ENCODE data around the gene THBS3. TPM values are rescaled to one million over a fixed set of nuclear protein-coding genes. Genes with fewer than 3 reads are reported as not detected.

THBS3 gene
- total and polyA plus RNA-seq, 2 of the 13 experiments (the other 11 are each of a cell fraction or from before 2014, with no cell fraction given) = 0.86 to 3.6 TPM

GRCh38 chr1:155172732-155173477 is 34.8 kb downstream of the THBS3 start, which contains the start of gene KRTCAP2 (continued):
- TF ChIP-seq SRSF9 (IDR thresholded peaks at IDR 0.05; ENCODE audit: borderline replicate concordance, insufficient read depth, low read depth, low read length, poor library complexity, severe bottlenecking) = no peak
- TF ChIP-seq ZNF790 (CRISPR knock-in tag; IDR thresholded peaks at IDR 0.05; ENCODE audit: borderline replicate concordance) = 0 out of 2 replicates have a peak, but pooled peaks have one; percentile 55
- TF ChIP-seq ZNF749 (CRISPR knock-in tag; IDR thresholded peaks at IDR 0.05; ENCODE audit: borderline replicate concordance) = peak; percentile 29; the same call in 1 of the 2 replicates
- no peak for TF ChIP-seq NR1H2 (CRISPR knock-in tag; IDR thresholded peaks at IDR 0.05; ENCODE audit: borderline replicate concordance, low read depth)
- TF ChIP-seq KDM1A (CRISPR knock-in tag; IDR thresholded peaks at IDR 0.05) = no peak
- TF ChIP-seq CHD2 (IDR thresholded peaks at IDR 0.05; ENCODE audit: low read depth, low read length) = peak; percentile 59; the same call in 1 of the 2 replicates
- TF ChIP-seq NFE2L2 (IDR thresholded peaks at IDR 0.05; ENCODE audit: low read length) = peak; percentile 15; the same call in 1 of the 2 replicates
- no peak; the same call in 1 of the 2 replicates for TF ChIP-seq NR2F2 (IDR thresholded peaks at IDR 0.05; ENCODE audit: borderline replicate concordance, low read depth)
- TF ChIP-seq ESRRA (CRISPR knock-in tag; IDR thresholded peaks at IDR 0.05; ENCODE audit: low read depth) = no peak; the same call in 1 of the 2 replicates
- TF ChIP-seq TBP (CRISPR knock-in tag; IDR thresholded peaks at IDR 0.05) = no peak
- TF ChIP-seq BORCS8-MEF2B (CRISPR knock-in tag; IDR thresholded peaks at IDR 0.05) = no peak; the same call in 1 of the 2 replicates
- no peak for TF ChIP-seq NONO (IDR thresholded peaks at IDR 0.05)
- peak; percentile 92 for TF ChIP-seq NONO (CRISPR knock-in tag; conservative IDR thresholded peaks at IDR 0.05)
- TF ChIP-seq ZNF563 (CRISPR knock-in tag; IDR thresholded peaks at IDR 0.05) = 0 out of 2 replicates have a peak, but pooled peaks have one; percentile 23
- no peak for TF ChIP-seq YEATS4 (CRISPR knock-in tag; IDR thresholded peaks at IDR 0.05; ENCODE audit: borderline replicate concordance)
- TF ChIP-seq ZNF510 (CRISPR knock-in tag; IDR thresholded peaks at IDR 0.05; ENCODE audit: low read depth) = no peak
- no peak for TF ChIP-seq THAP8 (CRISPR knock-in tag; IDR thresholded peaks at IDR 0.05; ENCODE audit: borderline replicate concordance)
- no peak for TF ChIP-seq SMC3 (IDR thresholded peaks at IDR 0.05; ENCODE audit: low read length)
- TF ChIP-seq POGZ (CRISPR knock-in tag; IDR thresholded peaks at IDR 0.05) = peak; percentile 89
- TF ChIP-seq POLR2AphosphoS5 (IDR thresholded peaks at IDR 0.05; ENCODE audit: low read depth, low read length) = peak; percentile 86
- no peak for TF ChIP-seq ZNF768 (CRISPR knock-in tag; IDR thresholded peaks at IDR 0.05)
- TF ChIP-seq ZBTB37 (CRISPR knock-in tag; IDR thresholded peaks at IDR 0.05) = 0 out of 2 replicates have a peak, but pooled peaks have one; percentile 45
- TF ChIP-seq ZFP91 (CRISPR knock-in tag; IDR thresholded peaks at IDR 0.05; ENCODE audit: borderline replicate concordance) = peak; percentile 79
